Esophagus muscularis mucosa (tissue), 4 donors: ENCODE measurements around the gene KIF2A.

Source experiments
- CTCF ChIP-seq, 3 experiments: fragments of 200-600 bp in 2 of 3; fragments of 450-650 bp in 1 of 3; sonication (generic) in 2 of 3; IDR thresholded peaks; one replicate each; pipeline ENCODE4 v1.5.1; 2017 to 2019; ENCODE audit warnings: antibody characterized with exemption in 3 of 3, mild to moderate bottlenecking in 2 of 3, moderate library complexity in 1 of 3
- EP300 ChIP-seq: sonication (generic); formaldehyde crosslinking; IDR thresholded peaks from one replicate; pipeline ENCODE4 v1.6.1; 2017; ENCODE audit warnings: antibody characterized with exemption
- POLR2A ChIP-seq: fragments of 450-650 bp; IDR thresholded peaks from one replicate; pipeline ENCODE4 v1.6.1; 2017; ENCODE audit warnings: antibody characterized with exemption, moderate library complexity, mild to moderate bottlenecking, low read depth
- POLR2AphosphoS5 ChIP-seq, 2 donors: sonication (generic); formaldehyde crosslinking; IDR thresholded peaks; one replicate each; pipeline ENCODE4 v1.6.1; 2017; ENCODE audit warnings: antibody characterized with exemption in 2 of 2

GRCh38 chr5:62341783-62342475 is 35.9 kb downstream of the KIF2A start:
- no peak for TF ChIP-seq POLR2A
- no peak for TF ChIP-seq EP300
- no peak for TF ChIP-seq POLR2AphosphoS5 (IDR thresholded peaks at IDR 0.05)
- no peak for TF ChIP-seq CTCF (IDR thresholded peaks at IDR 0.05)
